Germinal center (tissue), 1 donor: ENCODE data around the gene ZNF236.
"Not testable (repeated sequence)": the region's sequence is repeated elsewhere in the genome, so short reads cannot be mapped to it uniquely, and the experiment has no call there.

ENCODE experiments used
- DNase-seq: peaks from one replicate; pipeline ENCODE4 v3.0.0; 2012; ENCODE audit warnings: mixed read lengths, low spot score

The ZNF236 gene

GRCh38 chr18:76948345-76948744 lies 126.0 kb downstream of the ZNF236 start:
- DNase-seq = no peak

GRCh38 chr18:76951456-76952247 lies 129.3 kb downstream of the ZNF236 start:
- no peak for DNase-seq

GRCh38 chr18:76952747-76953146 lies 130.4 kb downstream of the ZNF236 start:
- DNase-seq = no peak

GRCh38 chr18:76953156-76953555 lies 130.8 kb downstream of the ZNF236 start:
- DNase-seq = no peak

- DNase-seq = no peak
These were observed 131.4 kb downstream of the ZNF236 start for GRCh38 chr18:76953583-76954233.

GRCh38 chr18:76955524-76956170 lies 133.3 kb downstream of the ZNF236 start:
- no peak for DNase-seq

GRCh38 chr18:76956648-76957047 lies 134.3 kb downstream of the ZNF236 start:
- DNase-seq = no peak

- DNase-seq = no peak
These were observed 135.3 kb downstream of the ZNF236 start for GRCh38 chr18:76957384-76958355.

GRCh38 chr18:76958692-76959341 lies 136.5 kb downstream of the ZNF236 start:
- DNase-seq = no peak

- no peak for DNase-seq
These were observed 137.2 kb downstream of the ZNF236 start for GRCh38 chr18:76959605-76960004.

GRCh38 chr18:76960528-76961035 lies 138.2 kb downstream of the ZNF236 start:
- DNase-seq = no peak

GRCh38 chr18:76962851-76963250 lies 140.5 kb downstream of the ZNF236 start:
- DNase-seq = no peak

- no peak for DNase-seq
These were observed 141.6 kb downstream of the ZNF236 start for GRCh38 chr18:76963936-76964335.

GRCh38 chr18:76965555-76966151 lies 143.3 kb downstream of the ZNF236 start:
- DNase-seq = not testable (repeated sequence)

- DNase-seq = not testable (repeated sequence)
These were observed 144.9 kb downstream of the ZNF236 start for GRCh38 chr18:76967299-76967698.

- no peak for DNase-seq
These were observed 145.5 kb downstream of the ZNF236 start for GRCh38 chr18:76967721-76968472.

- no peak for DNase-seq
These were observed 148.6 kb downstream of the ZNF236 start for GRCh38 chr18:76970770-76971559.

- DNase-seq = no peak
These were observed 149.9 kb downstream of the ZNF236 start for GRCh38 chr18:76972241-76972640.
